Neural progenitor cell (in vitro differentiated cells): ENCODE measurements around the gene PLEKHG4B. TPM values are rescaled to one million over a fixed set of nuclear protein-coding genes. Genes with fewer than 3 reads are reported as not detected.

Experiments
- DNase-seq: peaks from one replicate; pipeline ENCODE4 v3.0.0-alpha.2; 2016; ENCODE audit warnings: low spot score
- H2AFZ ChIP-seq: fragments of 200-600 bp; sonication (generic); replicated peaks from 2 replicates; pipeline ENCODE4 v1.6.1; 2016; ENCODE audit warnings: antibody characterized with exemption
- H3F3A ChIP-seq: fragments of 200-600 bp; sonication (generic); 2 replicates; pipeline ENCODE4 v1.6.1; 2016; ENCODE audit warnings: antibody characterized with exemption, low read depth
- H3K27ac ChIP-seq: fragments of 200-600 bp; sonication (generic); 2 replicates; pipeline ENCODE4 v1.5.1; 2016; ENCODE audit warnings: mild to moderate bottlenecking
- H3K27me3 ChIP-seq: fragments of 200-600 bp; sonication (generic); 2 replicates; pipeline ENCODE4 v1.6.1; 2016; ENCODE audit warnings: mild to moderate bottlenecking, moderate library complexity
- H3K36me3 ChIP-seq: fragments of 200-600 bp; sonication (generic); 2 replicates; pipeline ENCODE4 v1.5.1; 2016
- H3K4me1 ChIP-seq: fragments of 200-600 bp; sonication (generic); 2 replicates; pipeline ENCODE4 v1.6.1; 2016; ENCODE audit warnings: mixed run types
- H3K4me2 ChIP-seq: fragments of 200-600 bp; sonication (generic); 2 replicates; pipeline ENCODE4 v1.6.1; 2016
- H3K4me3 ChIP-seq: fragments of 200-600 bp; sonication (generic); 2 replicates; pipeline ENCODE4 v1.5.1; 2016
- H3K79me2 ChIP-seq: fragments of 200-600 bp; sonication (generic); 2 replicates; pipeline ENCODE4 v1.6.1; 2016; ENCODE audit warnings: low read depth
- H3K9ac ChIP-seq: fragments of 200-600 bp; sonication (generic); 2 replicates; pipeline ENCODE4 v1.6.1; 2016
- H3K9me3 ChIP-seq: fragments of 200-600 bp; sonication (generic); 2 replicates; pipeline ENCODE4 v1.5.1; 2016; ENCODE audit warnings: low read depth
- H4K20me1 ChIP-seq: fragments of 200-600 bp; sonication (generic); 2 replicates; pipeline ENCODE4 v1.6.1; 2016; ENCODE audit warnings: low read depth
- H3K27ac Mint-ChIP-seq: 3 replicates; pipeline ENCODE4 v1.8.0; 2021; ENCODE audit warnings: mixed read lengths
- H3K27me3 Mint-ChIP-seq: 2 replicates; pipeline ENCODE4 v1.8.0; 2022; ENCODE audit warnings: low read depth, mild to moderate bottlenecking, inconsistent platforms, moderate library complexity, mixed read lengths; ENCODE audit not compliant: insufficient read depth
- H3K36me3 Mint-ChIP-seq: 3 replicates; pipeline ENCODE4 v1.8.0; 2021; ENCODE audit warnings: mixed read lengths
- H3K4me1 Mint-ChIP-seq: 3 replicates; pipeline ENCODE4 v1.8.0; 2021; ENCODE audit warnings: mixed read lengths
- H3K4me3 Mint-ChIP-seq: 3 replicates; pipeline ENCODE4 v1.8.0; 2021; ENCODE audit warnings: mild to moderate bottlenecking, moderate library complexity, mixed read lengths
- H3K9me3 Mint-ChIP-seq: 3 replicates; pipeline ENCODE4 v1.8.0; 2020; ENCODE audit warnings: mixed read lengths
- CTCF ChIP-seq: fragments of 200-600 bp; sonication (generic); IDR thresholded peaks from 2 replicates; pipeline ENCODE4 v1.5.1; 2017; ENCODE audit warnings: antibody characterized with exemption, mild to moderate bottlenecking
- EZH2 ChIP-seq: fragments of 200-600 bp; sonication (generic); IDR thresholded peaks from 2 replicates; pipeline ENCODE4 v1.6.1; 2017; ENCODE audit warnings: antibody characterized with exemption, mild to moderate bottlenecking, moderate library complexity
- EZH2phosphoT487 ChIP-seq: fragments of 200-600 bp; sonication (generic); IDR thresholded peaks from 2 replicates; pipeline ENCODE4 v1.6.1; 2017; ENCODE audit warnings: antibody characterized with exemption
- total RNA-seq: library from RNA; depleted of rRNA; stranded (reverse); fragments of >200 nt; gene quantifications from 2 replicates; pipeline ENCODE4 v1.2.3, GENCODE V29; 2015; ENCODE audit warnings: low replicate concordance

The PLEKHG4B gene
- total RNA-seq, 1 donor from 2014 or later, result 28.8 TPM

- peaks cover 83% of the 10 kb centered on the region for H3K27me3 ChIP-seq
- H3K27ac Mint-ChIP-seq, result no peak overlapping the region
- no peak overlapping the region for H2AFZ ChIP-seq
- H3K4me1 Mint-ChIP-seq, result peaks cover 6% of the 10 kb centered on the region
- H3F3A ChIP-seq, result peaks cover 31% of the 10 kb centered on the region
- peaks cover 10% of the 10 kb centered on the region for H3K4me1 ChIP-seq
- no peak overlapping the region for H3K27ac ChIP-seq
- H3K4me2 ChIP-seq, result no peak overlapping the region
- DNase-seq, result no peak
- no peak overlapping the region for H3K9ac ChIP-seq
- H4K20me1 ChIP-seq, result peaks cover 28% of the 10 kb centered on the region
- peaks cover 18% of the 10 kb centered on the region for H3K27me3 Mint-ChIP-seq
- H3K36me3 Mint-ChIP-seq, result no peaks in the 10 kb centered on the region
- no peak overlapping the region for H3K4me3 ChIP-seq
- no peaks in the 10 kb centered on the region for H3K36me3 ChIP-seq
- H3K9me3 ChIP-seq, result no peaks in the 10 kb centered on the region
- no peak overlapping the region for H3K4me3 Mint-ChIP-seq
- peaks cover 4% of the 10 kb centered on the region for H3K79me2 ChIP-seq
- no peak for TF ChIP-seq CTCF
- no peak for TF ChIP-seq EZH2phosphoT487
- TF ChIP-seq EZH2, result no peak
- peaks cover 3% of the 10 kb centered on the region for H3K9me3 Mint-ChIP-seq
Measured at GRCh38 chr5:49953-50544, 41.9 kb upstream of the PLEKHG4B start.

- H3K9me3 Mint-ChIP-seq, result peaks cover 3% of the 10 kb centered on the region
- no peak overlapping the region for H3K27ac Mint-ChIP-seq
- H3F3A ChIP-seq, result peaks cover 31% of the 10 kb centered on the region
- H3K4me3 ChIP-seq, result peak overlapping the region; percentile 25
- peak overlapping the region; percentile 71 for H3K4me2 ChIP-seq
- H3K36me3 ChIP-seq, result no peaks in the 10 kb centered on the region
- H3K36me3 Mint-ChIP-seq, result peaks cover 2% of the 10 kb centered on the region
- peaks cover 10% of the 10 kb centered on the region for H3K4me1 ChIP-seq
- peaks cover 22% of the 10 kb centered on the region for H3K27me3 Mint-ChIP-seq
- no peak overlapping the region for H3K4me3 Mint-ChIP-seq
- H3K79me2 ChIP-seq, result peaks cover 11% of the 10 kb centered on the region
- H3K27me3 ChIP-seq, result peaks cover 74% of the 10 kb centered on the region
- H3K9me3 ChIP-seq, result no peaks in the 10 kb centered on the region
- DNase-seq, result peak; percentile 46
- no peak overlapping the region for H3K27ac ChIP-seq
- peaks cover 36% of the 10 kb centered on the region for H4K20me1 ChIP-seq
- H2AFZ ChIP-seq, result no peak overlapping the region
- H3K4me1 Mint-ChIP-seq, result peaks cover 13% of the 10 kb centered on the region
- TF ChIP-seq EZH2phosphoT487 (no peak), EZH2 (no peak), CTCF (no peak)
- no peak overlapping the region for H3K9ac ChIP-seq
Measured at GRCh38 chr5:50724-51499, 41.1 kb upstream of the PLEKHG4B start.

GRCh38 chr5:51500-51823, 40.5 kb upstream of the PLEKHG4B start:
- Histone ChIP-seq H3K4me1 (peaks cover 10% of the 10 kb centered on the region), H3K9me3 (no peaks in the 10 kb centered on the region), H3K4me3 (peak overlapping the region; percentile 25), H3K36me3 (no peaks in the 10 kb centered on the region), H3F3A (peaks cover 31% of the 10 kb centered on the region), H4K20me1 (peaks cover 42% of the 10 kb centered on the region), H3K79me2 (peaks cover 11% of the 10 kb centered on the region), H3K27me3 (peaks cover 69% of the 10 kb centered on the region), H3K4me2 (peak overlapping the region; percentile 71), H3K27ac (no peak overlapping the region), H3K9ac (no peak overlapping the region), H2AFZ (no peak overlapping the region)
- H3K27me3 Mint-ChIP-seq, result peaks cover 22% of the 10 kb centered on the region
- TF ChIP-seq EZH2phosphoT487 (peak; percentile 94), CTCF (no peak), EZH2 (peak; percentile 98)
- peaks cover 17% of the 10 kb centered on the region for H3K4me1 Mint-ChIP-seq
- H3K9me3 Mint-ChIP-seq, result peaks cover 3% of the 10 kb centered on the region
- no peak overlapping the region for H3K27ac Mint-ChIP-seq
- DNase-seq, result no peak
- peaks cover 2% of the 10 kb centered on the region for H3K36me3 Mint-ChIP-seq
- no peak overlapping the region for H3K4me3 Mint-ChIP-seq
